EH (cell line): ENCODE results near the gene CIPC.

Source experiments
- DNase-seq: peaks from one replicate; pipeline ENCODE4 v3.0.0-alpha.2; 2015; ENCODE audit warnings: low read depth

CIPC gene

GRCh38 chr14:77069551-77069950, 28.5 kb upstream of the CIPC start:
- no peak for DNase-seq

GRCh38 chr14:77071938-77072388, 26.1 kb upstream of the CIPC start:
- DNase-seq = peak; percentile 53

GRCh38 chr14:77074969-77075368, 23.1 kb upstream of the CIPC start:
- DNase-seq = no peak

- peak; percentile 57 for DNase-seq
These were observed 21.9 kb upstream of the CIPC start for GRCh38 chr14:77076113-77076631.

GRCh38 chr14:77077040-77077439, 21.0 kb upstream of the CIPC start:
- DNase-seq = no peak

- no peak for DNase-seq
These were observed 15.7 kb upstream of the CIPC start for GRCh38 chr14:77082356-77082755.

- DNase-seq = no peak
These were observed 15.0 kb upstream of the CIPC start for GRCh38 chr14:77083082-77083481.

GRCh38 chr14:77084985-77085384, 13.1 kb upstream of the CIPC start:
- DNase-seq = no peak

GRCh38 chr14:77085538-77085937, 12.5 kb upstream of the CIPC start:
- DNase-seq = no peak

GRCh38 chr14:77086017-77086727, 11.9 kb upstream of the CIPC start:
- peak; percentile 62 for DNase-seq

- DNase-seq = no peak
These were observed 11.1 kb upstream of the CIPC start for GRCh38 chr14:77086951-77087350.

- no peak for DNase-seq
These were observed 10.4 kb upstream of the CIPC start for GRCh38 chr14:77087631-77088030.

GRCh38 chr14:77088219-77088618, 9.8 kb upstream of the CIPC start:
- DNase-seq = no peak

- no peak for DNase-seq
These were observed 9.4 kb upstream of the CIPC start for GRCh38 chr14:77088645-77089044.

- no peak for DNase-seq
These were observed 6.5 kb upstream of the CIPC start for GRCh38 chr14:77091518-77091917.

- DNase-seq = no peak
These were observed 5.4 kb upstream of the CIPC start for GRCh38 chr14:77092676-77093075.

- DNase-seq = peak; percentile 75
These were observed 3.3 kb upstream of the CIPC start for GRCh38 chr14:77094672-77095284.

- no peak for DNase-seq
These were observed 905 bp upstream of the CIPC start for GRCh38 chr14:77097006-77097699.

GRCh38 chr14:77098529-77099353, 683 bp downstream of the CIPC start:
- peak; percentile 25 for DNase-seq

GRCh38 chr14:77099425-77100167, 1.5 kb downstream of the CIPC start:
- peak; percentile 88 for DNase-seq

- DNase-seq = peak; percentile 23
These were observed 2.9 kb downstream of the CIPC start for GRCh38 chr14:77100961-77101360.
